Effector memory CD8-positive, alpha-beta T cell (primary cell): ENCODE results near the gene XRCC5.

ENCODE experiments used
- ATAC-seq: fragments of 150-1000 bp; cut with Tn5 transposase; replicated peaks from 2 replicates; pipeline ENCODE4 v1.10.0; 2021; ENCODE audit warnings: mild to moderate bottlenecking, moderate library complexity
- DNase-seq, 3 experiments: peaks; one replicate each; pipeline ENCODE4 v3.0.0; 2021
- H3K27ac Mint-ChIP-seq, 2 donors: one replicate each; pipeline ENCODE4 v1.8.0; 2022; ENCODE audit warnings: mild to moderate bottlenecking in 2 of 2, mixed read lengths in 2 of 2, moderate library complexity in 2 of 2
- H3K27me3 Mint-ChIP-seq, 2 donors: one replicate each; pipeline ENCODE4 v1.8.0; 2022; ENCODE audit warnings: mixed read lengths in 2 of 2
- H3K36me3 Mint-ChIP-seq: one replicate; pipeline ENCODE4 v1.8.0; 2022; ENCODE audit warnings: mild to moderate bottlenecking, moderate library complexity, mixed read lengths; ENCODE audit not compliant: insufficient read depth
- H3K4me1 Mint-ChIP-seq, 2 donors: one replicate each; pipeline ENCODE4 v1.8.0; 2022; ENCODE audit warnings: low read depth in 2 of 2, mixed read lengths in 2 of 2
- H3K4me3 Mint-ChIP-seq, 2 donors: one replicate each; pipeline ENCODE4 v1.8.0; 2022; ENCODE audit warnings: mild to moderate bottlenecking in 2 of 2, mixed read lengths in 2 of 2, moderate library complexity in 2 of 2
- H3K9me3 Mint-ChIP-seq, 2 donors: one replicate each; pipeline ENCODE4 v1.8.0; 2022; ENCODE audit warnings: mixed read lengths in 2 of 2

XRCC5 gene

DNA sequence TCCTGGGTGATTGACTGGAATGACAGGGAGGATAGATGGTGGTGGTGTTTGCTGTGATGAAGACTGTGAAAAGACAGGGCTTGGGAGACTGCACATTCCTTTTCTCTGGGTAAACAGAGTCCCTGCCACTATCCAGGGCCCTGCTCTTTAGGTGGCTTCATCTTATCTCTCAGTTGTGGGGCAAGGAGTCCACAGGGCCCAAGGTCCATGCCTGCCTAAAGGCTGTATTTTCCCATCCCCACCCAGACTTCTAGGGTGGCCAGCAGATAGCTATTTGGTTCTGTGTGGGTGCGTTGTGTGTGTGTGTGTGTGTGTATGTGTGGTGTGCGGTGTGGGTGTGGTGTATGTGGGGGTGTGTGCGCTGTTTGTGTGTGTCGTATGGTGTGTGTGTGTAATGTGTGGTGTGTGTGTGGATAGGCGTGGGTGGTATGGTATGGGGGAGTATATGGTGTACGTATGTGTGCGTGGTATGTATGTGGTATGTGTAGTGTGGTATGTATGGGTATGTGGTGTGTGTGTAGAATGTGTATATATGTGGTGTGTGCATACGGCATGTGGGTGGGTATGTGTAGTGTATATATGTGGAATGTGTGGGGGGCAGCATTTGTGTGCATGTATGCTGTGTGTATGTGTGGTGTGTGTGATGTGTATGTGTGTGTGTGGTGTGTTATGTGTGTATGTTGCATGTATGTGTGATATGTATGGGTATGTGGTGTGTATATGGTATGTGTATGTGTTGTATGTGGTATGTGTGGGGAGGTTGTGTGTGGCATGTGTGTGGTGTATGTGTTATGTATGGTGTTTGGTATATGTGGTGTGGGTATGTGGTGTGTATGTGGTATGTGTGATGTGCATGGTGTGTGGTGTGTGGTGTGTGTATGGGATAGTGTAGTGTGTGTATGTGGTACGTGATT, 10.5 kb upstream of the XRCC5 start:
- no peaks in the 10 kb centered on the region for H3K9me3 Mint-ChIP-seq
- H3K27me3 Mint-ChIP-seq, result no peaks in the 10 kb centered on the region
- peaks cover 2% of the 10 kb centered on the region for H3K36me3 Mint-ChIP-seq
- H3K4me1 Mint-ChIP-seq, result no peaks in the 10 kb centered on the region
- no peak overlapping the region for H3K27ac Mint-ChIP-seq
- DNase-seq (no peak), ATAC-seq (no peak)
- no peak overlapping the region for H3K4me3 Mint-ChIP-seq

DNA sequence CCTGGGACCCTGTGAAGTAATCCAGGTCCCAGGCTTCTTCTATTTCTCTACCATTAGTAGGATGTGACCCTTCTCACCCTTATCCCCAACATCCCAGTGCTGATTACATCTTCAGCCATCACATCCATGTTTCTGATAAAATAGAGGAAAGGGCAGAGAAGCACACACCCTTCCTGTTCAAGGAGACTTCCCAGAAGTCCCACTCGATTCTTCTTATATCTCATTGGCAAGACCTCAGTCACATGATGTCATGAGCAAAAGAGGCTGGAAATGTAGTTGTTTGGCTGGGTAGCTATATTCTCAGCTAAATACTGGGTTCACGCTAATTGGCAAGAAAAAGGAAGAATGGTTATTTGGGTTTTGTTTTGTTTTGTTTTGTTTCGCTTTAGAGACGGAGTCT, 8.0 kb upstream of the XRCC5 start:
- no peak for ATAC-seq
- Mint-ChIP-seq H3K9me3 (no peaks in the 10 kb centered on the region), H3K36me3 (no peaks in the 10 kb centered on the region), H3K4me1 (no peaks in the 10 kb centered on the region), H3K27me3 (no peaks in the 10 kb centered on the region), H3K4me3 (no peak overlapping the region), H3K27ac (no peak overlapping the region)
- DNase-seq, result no peak

GRCh38 chr2:216103213-216103612, 5.9 kb upstream of the XRCC5 start:
- no peaks in the 10 kb centered on the region for H3K9me3 Mint-ChIP-seq
- ATAC-seq (no peak), DNase-seq (no peak)
- no peaks in the 10 kb centered on the region for H3K36me3 Mint-ChIP-seq
- H3K27me3 Mint-ChIP-seq, result no peaks in the 10 kb centered on the region
- H3K4me3 Mint-ChIP-seq, result no peak overlapping the region
- no peaks in the 10 kb centered on the region for H3K4me1 Mint-ChIP-seq
- H3K27ac Mint-ChIP-seq, result no peak overlapping the region

GRCh38 chr2:216104691-216105090, 4.5 kb upstream of the XRCC5 start:
- ATAC-seq, result no peak
- Mint-ChIP-seq H3K36me3 (peaks cover 12% of the 10 kb centered on the region), H3K27me3 (no peaks in the 10 kb centered on the region), H3K9me3 (no peaks in the 10 kb centered on the region), H3K4me1 (peaks cover 9 to 12% of the 10 kb centered on the region in 2 donors), H3K27ac (no peak overlapping the region), H3K4me3 (no peak overlapping the region)
- DNase-seq, result no peak

- DNase-seq, result no peak
- no peaks in the 10 kb centered on the region for H3K27me3 Mint-ChIP-seq
- no peak overlapping the region for H3K27ac Mint-ChIP-seq
- no peaks in the 10 kb centered on the region for H3K9me3 Mint-ChIP-seq
- H3K36me3 Mint-ChIP-seq, result peaks cover 34% of the 10 kb centered on the region
- no peak for ATAC-seq
- peaks cover 25 to 36% of the 10 kb centered on the region in 2 donors for H3K4me1 Mint-ChIP-seq
- H3K4me3 Mint-ChIP-seq, result no peak overlapping the region
Observed at GRCh38 chr2:216107320-216107719, 1.8 kb upstream of the XRCC5 start.

GRCh38 chr2:216107760-216108159, 1.4 kb upstream of the XRCC5 start:
- Mint-ChIP-seq H3K4me3 (no peak overlapping the region), H3K9me3 (no peaks in the 10 kb centered on the region), H3K36me3 (peaks cover 38% of the 10 kb centered on the region), H3K27ac (no peak overlapping the region), H3K27me3 (no peaks in the 10 kb centered on the region), H3K4me1 (peaks cover 29 to 40% of the 10 kb centered on the region in 2 donors)
- no peak for DNase-seq
- ATAC-seq, result no peak

- H3K4me1 Mint-ChIP-seq, result peaks cover 34 to 47% of the 10 kb centered on the region in 2 donors
- DNase-seq, result peak in 1 of 3 experiments; percentile 2
- H3K27ac Mint-ChIP-seq, result peak overlapping the region; percentile 100
- H3K36me3 Mint-ChIP-seq, result peaks cover 45% of the 10 kb centered on the region
- no peaks in the 10 kb centered on the region for H3K9me3 Mint-ChIP-seq
- ATAC-seq, result no peak
- peak overlapping the region; percentile 100 for H3K4me3 Mint-ChIP-seq
- H3K27me3 Mint-ChIP-seq, result no peaks in the 10 kb centered on the region
Observed at GRCh38 chr2:216108310-216108966, 710 bp upstream of the XRCC5 start.

GRCh38 chr2:216109962-216110614, 940 bp downstream of the XRCC5 start:
- Mint-ChIP-seq H3K4me1 (peaks cover 45 to 62% of the 10 kb centered on the region in 2 donors), H3K27ac (peak overlapping the region; percentile 100), H3K9me3 (no peaks in the 10 kb centered on the region), H3K27me3 (no peaks in the 10 kb centered on the region), H3K4me3 (peak overlapping the region; percentile 100), H3K36me3 (peaks cover 61% of the 10 kb centered on the region)
- ATAC-seq (peak; percentile 13), DNase-seq (peak in 1 of 3 experiments; percentile 12)

DNA sequence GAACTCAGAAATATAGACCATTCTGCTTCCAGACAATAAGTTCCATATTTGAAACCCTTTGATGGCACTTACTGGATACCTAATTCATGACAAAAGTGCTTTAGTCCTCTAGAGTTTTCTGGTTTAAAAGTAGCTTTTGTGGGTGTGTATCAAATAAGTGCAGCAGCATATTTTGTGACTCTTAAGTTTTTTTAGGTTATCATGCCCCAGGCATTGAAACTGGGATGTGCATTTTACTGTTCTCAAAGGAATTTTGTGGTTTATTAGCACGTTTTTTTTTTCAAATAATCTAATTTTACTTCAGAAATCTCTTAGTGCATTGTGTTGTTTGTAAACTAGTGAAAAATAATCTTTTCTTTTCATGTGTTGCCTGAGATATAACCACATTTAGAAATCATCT, 1.5 kb downstream of the XRCC5 start:
- Mint-ChIP-seq H3K4me3 (peak overlapping the region; percentile 100), H3K27me3 (no peaks in the 10 kb centered on the region), H3K9me3 (no peaks in the 10 kb centered on the region), H3K36me3 (peaks cover 61% of the 10 kb centered on the region), H3K4me1 (peaks cover 49 to 66% of the 10 kb centered on the region in 2 donors), H3K27ac (peak overlapping the region; percentile 100)
- no peak for ATAC-seq
- no peak for DNase-seq

DNA sequence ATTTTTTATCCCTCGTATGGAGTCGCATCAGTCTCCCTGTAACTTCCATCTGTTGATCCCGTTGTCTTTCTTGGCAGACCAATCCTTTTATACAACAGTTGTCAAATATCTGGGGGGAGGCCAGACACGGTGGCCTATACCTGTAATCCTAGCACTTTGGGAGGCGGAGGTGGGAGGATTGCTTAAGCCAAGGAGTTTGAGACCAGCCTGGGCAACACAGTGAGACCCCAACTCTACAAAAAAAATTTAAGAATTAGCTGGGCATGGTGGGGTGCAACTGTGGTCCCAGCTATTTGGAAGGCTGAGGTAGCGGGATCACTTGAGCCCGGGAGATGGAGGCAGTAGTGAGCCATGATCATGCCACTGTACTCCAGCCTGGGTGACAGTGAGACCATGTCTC, 2.0 kb downstream of the XRCC5 start:
- Mint-ChIP-seq H3K36me3 (peaks cover 66% of the 10 kb centered on the region), H3K27ac (peak overlapping the region in 1 of 2 donors; percentile 100), H3K9me3 (no peaks in the 10 kb centered on the region), H3K27me3 (no peaks in the 10 kb centered on the region), H3K4me3 (peak overlapping the region in 1 of 2 donors; percentile 100), H3K4me1 (peaks cover 51 to 69% of the 10 kb centered on the region in 2 donors)
- DNase-seq (no peak), ATAC-seq (no peak)

- ATAC-seq, result no peak
- no peak for DNase-seq
- H3K36me3 Mint-ChIP-seq, result peaks cover 81% of the 10 kb centered on the region
- no peaks in the 10 kb centered on the region for H3K9me3 Mint-ChIP-seq
- peak overlapping the region in 1 of 2 donors; percentile 27 for H3K27ac Mint-ChIP-seq
- H3K27me3 Mint-ChIP-seq, result no peaks in the 10 kb centered on the region
- no peak overlapping the region for H3K4me3 Mint-ChIP-seq
- peaks cover 63 to 86% of the 10 kb centered on the region in 2 donors for H3K4me1 Mint-ChIP-seq
Observed at GRCh38 chr2:216112926-216113325, 3.8 kb downstream of the XRCC5 start.

DNA sequence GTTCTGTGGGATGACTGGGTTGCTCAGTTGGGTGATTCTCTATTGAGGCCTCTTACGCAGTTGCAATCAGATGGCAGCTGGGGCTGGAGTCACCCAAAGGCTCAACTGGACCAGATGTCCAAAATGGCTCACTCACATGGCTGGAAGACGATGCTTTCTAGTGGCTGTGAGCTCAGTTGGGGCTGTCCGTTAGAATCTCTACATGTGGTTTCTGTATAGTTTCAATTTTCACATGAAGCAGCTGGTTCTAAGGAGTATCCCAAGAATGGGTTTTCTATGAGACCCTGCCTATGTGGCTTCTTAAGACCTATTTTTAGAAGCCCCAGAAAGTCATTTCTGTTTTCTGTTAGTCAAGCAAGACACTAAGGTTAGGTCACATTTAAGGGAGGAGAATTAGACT, 4.4 kb downstream of the XRCC5 start:
- peaks cover 61 to 90% of the 10 kb centered on the region in 2 donors for H3K4me1 Mint-ChIP-seq
- no peaks in the 10 kb centered on the region for H3K27me3 Mint-ChIP-seq
- H3K9me3 Mint-ChIP-seq, result no peaks in the 10 kb centered on the region
- DNase-seq (no peak), ATAC-seq (no peak)
- peak overlapping the region; percentile 47 to 97 for H3K27ac Mint-ChIP-seq
- H3K4me3 Mint-ChIP-seq, result peak overlapping the region in 1 of 2 donors; percentile 44
- peaks cover 86% of the 10 kb centered on the region for H3K36me3 Mint-ChIP-seq

DNA sequence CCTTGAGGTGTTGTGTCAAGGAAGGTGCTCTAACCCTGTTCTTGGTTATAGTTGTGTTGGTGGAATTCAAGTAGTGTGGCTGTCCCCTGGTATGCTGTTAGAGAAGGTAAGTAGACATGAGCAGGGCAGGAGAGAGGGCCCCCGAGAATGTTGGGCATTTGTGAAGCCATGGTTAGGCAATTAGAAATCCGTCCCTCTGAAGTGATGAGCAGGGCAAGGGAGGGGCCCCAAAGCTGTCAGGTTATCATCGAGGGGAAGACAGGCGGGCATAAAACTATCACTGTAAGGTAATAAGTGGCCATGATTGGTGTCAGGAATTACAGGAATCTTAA, 5.2 kb downstream of the XRCC5 start:
- H3K9me3 Mint-ChIP-seq, result no peaks in the 10 kb centered on the region
- H3K36me3 Mint-ChIP-seq, result peaks cover 86% of the 10 kb centered on the region
- H3K4me1 Mint-ChIP-seq, result peaks cover 57 to 84% of the 10 kb centered on the region in 2 donors
- DNase-seq (no peak), ATAC-seq (peak; percentile 8)
- H3K27ac Mint-ChIP-seq, result peak overlapping the region; percentile 97
- H3K27me3 Mint-ChIP-seq, result no peaks in the 10 kb centered on the region
- H3K4me3 Mint-ChIP-seq, result peak overlapping the region; percentile 82 to 83
